GM18519 (cell line): Measurements from ENCODE around the gene DDX24.

ENCODE experiments used
- ATAC-seq: cut with Tn5 transposase; IDR thresholded peaks from one replicate; pipeline ENCODE4 v1.9.1; 2021; ENCODE audit warnings: mild to moderate bottlenecking, moderate library complexity; ENCODE audit not compliant: unreplicated experiment, low FRiP score

Gene DDX24

GRCh38 chr14:94034886-94035285 is 46.1 kb downstream of the DDX24 start:
- ATAC-seq: no peak

GRCh38 chr14:94031883-94032279 is 49.1 kb downstream of the DDX24 start:
- ATAC-seq: no peak

- ATAC-seq: no peak
Measured at GRCh38 chr14:94031161-94031882, 49.7 kb downstream of the DDX24 start.

- ATAC-seq: no peak
Measured at GRCh38 chr14:94030571-94030970, 50.4 kb downstream of the DDX24 start.

- no peak for ATAC-seq
Measured at GRCh38 chr14:94029671-94030203, 51.3 kb downstream of the DDX24 start.

- ATAC-seq: no peak
Measured at GRCh38 chr14:94029265-94029664, 51.7 kb downstream of the DDX24 start.

- ATAC-seq: no peak
Measured at GRCh38 chr14:94028450-94028826, 52.6 kb downstream of the DDX24 start.

- ATAC-seq: no peak
Measured at GRCh38 chr14:94027566-94028449, 53.2 kb downstream of the DDX24 start.

GRCh38 chr14:94026889-94027469 is 54.0 kb downstream of the DDX24 start:
- no peak for ATAC-seq

- peak; percentile 99 for ATAC-seq
Measured at GRCh38 chr14:94026173-94026888, 54.7 kb downstream of the DDX24 start, which contains the start of gene OTUB2. Gene OTUB2, plus strand, starts transcription at chr14:94026340. Its CDS starts 198 bp downstream, at chr14:94026538.

GRCh38 chr14:94025720-94026119 is 55.3 kb downstream of the DDX24 start:
- no peak for ATAC-seq

- no peak for ATAC-seq
Measured at GRCh38 chr14:94024549-94024948, 56.5 kb downstream of the DDX24 start.

- no peak for ATAC-seq
Measured at GRCh38 chr14:94022532-94023411, 58.2 kb downstream of the DDX24 start.

GRCh38 chr14:94021416-94022157 is 59.4 kb downstream of the DDX24 start:
- ATAC-seq: no peak

- ATAC-seq: no peak
Measured at GRCh38 chr14:94021001-94021400, 60.0 kb downstream of the DDX24 start.

GRCh38 chr14:94020267-94020666 is 60.7 kb downstream of the DDX24 start:
- no peak for ATAC-seq

- no peak for ATAC-seq
Measured at GRCh38 chr14:94019329-94019728, 61.7 kb downstream of the DDX24 start.

GRCh38 chr14:94018308-94018707 is 62.7 kb downstream of the DDX24 start:
- ATAC-seq: no peak
